D721Med (cell line): ENCODE data around the gene GNG12.

Experiments used
- DNase-seq: peaks from one replicate; pipeline ENCODE4 v3.0.0; 2011; ENCODE audit warnings: low spot score; ENCODE audit not compliant: insufficient read length
- FAIRE-seq: peaks from 2 replicates; lab custom pipeline; 2011; peaks lifted over from hg19 to GRCh38; lab: Jason Lieb, UNC
- CTCF ChIP-seq: IDR thresholded peaks from 2 replicates; pipeline ENCODE4 v1.5.1; 2012; ENCODE audit warnings: mild to moderate bottlenecking, control low read depth; ENCODE audit not compliant: insufficient read depth; ENCODE audit errors: missing control alignments

Gene GNG12

GRCh38 chr1:67713057-67713846 lies 120.0 kb downstream of the GNG12 start:
- FAIRE-seq (no peak), DNase-seq (no peak)
- TF ChIP-seq CTCF, result no peak

- TF ChIP-seq CTCF, result no peak
- FAIRE-seq, result no peak
- no peak for DNase-seq
Observed at GRCh38 chr1:67711855-67712212, 121.4 kb downstream of the GNG12 start.

- DNase-seq (no peak), FAIRE-seq (no peak)
- no peak for TF ChIP-seq CTCF
Observed at GRCh38 chr1:67711158-67711854, 122.0 kb downstream of the GNG12 start.

- TF ChIP-seq CTCF, result no peak
- no peak for DNase-seq
- no peak for FAIRE-seq
Observed at GRCh38 chr1:67710417-67710816, 122.8 kb downstream of the GNG12 start.

GRCh38 chr1:67708606-67709005 lies 124.7 kb downstream of the GNG12 start:
- no peak for FAIRE-seq
- DNase-seq, result no peak
- TF ChIP-seq CTCF, result no peak

GRCh38 chr1:67705735-67706453 lies 127.4 kb downstream of the GNG12 start:
- FAIRE-seq (no peak), DNase-seq (no peak)
- TF ChIP-seq CTCF, result no peak
